Activated naive CD8-positive, alpha-beta T cell treated with anti-CD3 and anti-CD28 coated beads, Interleukin-2, amount 50 U/mL, for 24 hours (primary cell): ENCODE data around the gene CDCA8.

Source experiments
- ATAC-seq: fragments of 150-1000 bp; cut with Tn5 transposase; one replicate; pipeline ENCODE4 v1.10.0; 2021
- DNase-seq: peaks from one replicate; pipeline ENCODE4 v3.0.0; 2021
- H3K27ac Mint-ChIP-seq: one replicate; pipeline ENCODE4 v1.8.0; 2021; ENCODE audit warnings: mild to moderate bottlenecking, mixed read lengths
- H3K27me3 Mint-ChIP-seq: one replicate; pipeline ENCODE4 v1.8.0; 2021; ENCODE audit warnings: mixed read lengths
- H3K36me3 Mint-ChIP-seq: one replicate; pipeline ENCODE4 v1.8.0; 2021; ENCODE audit warnings: low read depth, mixed read lengths
- H3K4me1 Mint-ChIP-seq: one replicate; pipeline ENCODE4 v1.8.0; 2021; ENCODE audit warnings: mixed read lengths
- H3K4me3 Mint-ChIP-seq: one replicate; pipeline ENCODE4 v1.8.0; 2021; ENCODE audit warnings: mild to moderate bottlenecking, moderate library complexity, mixed read lengths
- H3K9me3 Mint-ChIP-seq: one replicate; pipeline ENCODE4 v1.8.0; 2021; ENCODE audit warnings: mixed read lengths

Gene CDCA8

DNA sequence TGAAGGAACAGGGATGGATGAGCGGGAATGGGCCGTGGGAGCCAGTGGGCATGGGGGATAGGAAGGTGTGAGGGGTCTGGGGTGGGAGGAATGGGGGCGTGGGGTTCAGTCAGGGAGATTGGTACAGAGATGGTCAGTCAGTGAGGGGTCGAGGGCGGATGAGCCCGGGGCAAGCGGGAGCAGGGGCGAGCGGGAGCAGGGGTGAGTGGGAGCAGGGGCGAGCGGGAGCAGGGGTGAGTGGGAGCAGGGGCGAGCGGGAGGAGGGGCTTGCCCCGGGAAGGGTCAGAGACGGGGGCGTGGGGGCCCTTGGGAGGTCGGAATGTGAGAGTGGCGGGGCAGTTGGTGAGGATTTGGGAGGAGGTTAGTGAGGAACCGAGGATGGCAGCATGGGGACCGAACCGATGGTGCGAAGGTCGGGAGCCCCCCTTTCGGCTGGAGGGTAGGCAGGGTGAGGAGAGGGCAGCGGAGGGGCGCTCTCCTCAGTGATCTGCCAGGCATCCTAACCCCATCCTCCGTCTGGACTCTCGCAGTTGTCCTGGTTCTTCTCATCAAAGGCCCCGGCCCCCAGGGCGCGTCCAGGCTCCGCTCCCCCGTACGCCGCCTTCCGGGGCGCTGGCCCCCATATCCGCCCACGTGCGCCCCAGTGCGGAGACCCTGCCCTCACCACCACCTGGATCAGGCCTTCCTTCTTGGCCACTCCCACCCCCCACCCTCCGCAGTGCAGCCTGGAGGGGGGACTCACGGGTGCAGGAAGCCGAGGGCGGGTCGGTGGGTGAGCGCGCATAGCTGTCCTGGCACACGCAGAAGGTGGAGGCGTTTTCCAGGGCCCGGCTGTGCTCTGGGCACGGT is 61.4 kb downstream of the CDCA8 start:
- Mint-ChIP-seq H3K4me3 (no peak overlapping the region), H3K27ac (no peak overlapping the region), H3K36me3 (no peaks in the 10 kb centered on the region), H3K9me3 (no peaks in the 10 kb centered on the region), H3K27me3 (peaks cover 51% of the 10 kb centered on the region), H3K4me1 (peaks cover 27% of the 10 kb centered on the region)
- ATAC-seq = no peak
- no peak for DNase-seq

DNA sequence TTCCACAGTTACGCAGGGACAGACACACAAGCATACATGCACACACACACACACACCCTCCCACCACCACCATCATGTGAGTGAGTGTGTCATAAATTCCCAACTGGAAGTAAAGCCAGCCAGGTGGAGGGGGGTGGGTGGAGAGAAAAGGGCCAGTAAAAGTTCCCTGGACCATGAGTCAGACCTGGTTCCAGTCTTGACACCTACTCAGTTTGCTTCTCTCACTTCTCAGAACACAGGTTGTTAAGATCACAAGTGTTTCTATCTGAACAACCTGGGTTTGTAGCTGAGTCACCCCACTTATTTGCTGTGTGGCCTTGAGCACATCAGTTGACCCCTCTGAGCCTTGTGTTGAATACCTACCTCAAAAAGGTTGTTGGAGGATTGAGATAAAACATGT is 63.0 kb downstream of the CDCA8 start:
- H3K9me3 Mint-ChIP-seq = no peaks in the 10 kb centered on the region
- H3K4me1 Mint-ChIP-seq = peaks cover 27% of the 10 kb centered on the region
- H3K27ac Mint-ChIP-seq = no peak overlapping the region
- peaks cover 43% of the 10 kb centered on the region for H3K27me3 Mint-ChIP-seq
- no peak overlapping the region for H3K4me3 Mint-ChIP-seq
- ATAC-seq (peak; percentile 89), DNase-seq (peak; percentile 27)
- H3K36me3 Mint-ChIP-seq = no peaks in the 10 kb centered on the region

GRCh38 chr1:37755951-37756560 is 63.7 kb downstream of the CDCA8 start:
- DNase-seq = no peak
- no peaks in the 10 kb centered on the region for H3K36me3 Mint-ChIP-seq
- no peak overlapping the region for H3K4me3 Mint-ChIP-seq
- no peak overlapping the region for H3K27ac Mint-ChIP-seq
- no peaks in the 10 kb centered on the region for H3K9me3 Mint-ChIP-seq
- H3K4me1 Mint-ChIP-seq = peaks cover 27% of the 10 kb centered on the region
- ATAC-seq = no peak
- peaks cover 38% of the 10 kb centered on the region for H3K27me3 Mint-ChIP-seq
